OCI-LY7 (cell line): ENCODE measurements around the gene RPL37.

Experiments
- EZH2phosphoT487 ChIP-seq: fragments of 200-600 bp; sonication (generic); IDR thresholded peaks from 2 replicates; pipeline ENCODE4 v1.6.1; 2018; ENCODE audit warnings: low read depth, borderline replicate concordance, mild to moderate bottlenecking, mixed run types, antibody characterized with exemption, low read length, moderate library complexity, mixed read lengths
- TF ChIP-seq, protein P1 (sequence below): fragments of 200-600 bp; sonication (generic); conservative IDR thresholded peaks from 2 replicates; pipeline ENCODE4 v1.5.1; 2014; ENCODE audit warnings: mild to moderate bottlenecking, antibody characterized with exemption, low read length, moderate library complexity, mixed read lengths

DNA sequence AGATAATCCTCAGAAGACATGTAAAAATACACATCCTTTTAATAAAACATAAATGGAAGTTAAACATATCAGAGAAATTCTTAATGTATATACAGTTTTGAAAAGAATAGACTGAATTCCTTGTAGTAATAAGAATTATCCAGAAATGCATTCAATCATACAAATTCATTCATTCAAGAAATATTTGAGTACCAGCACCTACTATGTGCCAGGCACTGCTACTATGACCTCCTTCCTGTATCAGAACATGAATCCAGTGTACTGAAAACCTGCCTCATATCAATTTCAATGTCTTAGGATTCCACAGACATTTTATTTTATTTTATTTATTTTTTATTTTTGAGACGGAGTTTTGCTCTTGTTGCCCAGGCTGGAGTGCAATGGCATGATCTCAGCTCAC, 50.1 kb downstream of the RPL37 start:
- TF ChIP-seq, protein P1, sequence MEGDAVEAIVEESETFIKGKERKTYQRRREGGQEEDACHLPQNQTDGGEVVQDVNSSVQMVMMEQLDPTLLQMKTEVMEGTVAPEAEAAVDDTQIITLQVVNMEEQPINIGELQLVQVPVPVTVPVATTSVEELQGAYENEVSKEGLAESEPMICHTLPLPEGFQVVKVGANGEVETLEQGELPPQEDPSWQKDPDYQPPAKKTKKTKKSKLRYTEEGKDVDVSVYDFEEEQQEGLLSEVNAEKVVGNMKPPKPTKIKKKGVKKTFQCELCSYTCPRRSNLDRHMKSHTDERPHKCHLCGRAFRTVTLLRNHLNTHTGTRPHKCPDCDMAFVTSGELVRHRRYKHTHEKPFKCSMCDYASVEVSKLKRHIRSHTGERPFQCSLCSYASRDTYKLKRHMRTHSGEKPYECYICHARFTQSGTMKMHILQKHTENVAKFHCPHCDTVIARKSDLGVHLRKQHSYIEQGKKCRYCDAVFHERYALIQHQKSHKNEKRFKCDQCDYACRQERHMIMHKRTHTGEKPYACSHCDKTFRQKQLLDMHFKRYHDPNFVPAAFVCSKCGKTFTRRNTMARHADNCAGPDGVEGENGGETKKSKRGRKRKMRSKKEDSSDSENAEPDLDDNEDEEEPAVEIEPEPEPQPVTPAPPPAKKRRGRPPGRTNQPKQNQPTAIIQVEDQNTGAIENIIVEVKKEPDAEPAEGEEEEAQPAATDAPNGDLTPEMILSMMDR, result no peak
- no peak for TF ChIP-seq EZH2phosphoT487
